ENCODE data around the gene MASP2.
"Not testable (repeated sequence)": the region's sequence is repeated elsewhere in the genome, so short reads cannot be mapped to it uniquely, and the experiment has no call there.

The MASP2 gene

DNA sequence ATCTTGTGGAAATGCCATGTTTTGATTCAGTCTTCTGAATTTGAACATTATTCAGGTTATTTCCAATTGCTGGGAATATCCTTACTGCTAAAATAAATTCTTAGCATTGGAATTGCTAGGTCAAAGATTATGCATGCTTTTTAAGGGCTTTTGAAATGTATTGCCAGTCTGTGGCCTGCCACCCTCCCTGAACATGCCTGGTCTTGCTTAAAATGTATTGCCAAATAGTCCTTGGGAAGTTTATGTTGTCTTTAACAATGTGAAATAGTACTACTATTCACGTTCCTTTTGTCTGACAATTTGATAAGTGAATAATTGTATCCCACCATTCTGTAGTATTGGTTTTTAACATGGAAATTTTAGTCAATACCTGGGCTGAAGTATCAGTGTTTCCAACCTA lies 21.0 kb downstream of the MASP2 start:
- no peak for TF ChIP-seq TAF1 (IDR thresholded peaks at IDR 0.05; ENCODE audit: borderline replicate concordance, low read depth, low read length)
- no peak for TF ChIP-seq POLR2AphosphoS5 (IDR thresholded peaks at IDR 0.05; ENCODE audit: low read depth, low read length)
- TF ChIP-seq POLR2A (IDR thresholded peaks at IDR 0.05; ENCODE audit: low read depth, low read length), result no peak
- FAIRE-seq (no peak), DNase-seq (ENCODE audit: insufficient read length) (no peak)

DNA sequence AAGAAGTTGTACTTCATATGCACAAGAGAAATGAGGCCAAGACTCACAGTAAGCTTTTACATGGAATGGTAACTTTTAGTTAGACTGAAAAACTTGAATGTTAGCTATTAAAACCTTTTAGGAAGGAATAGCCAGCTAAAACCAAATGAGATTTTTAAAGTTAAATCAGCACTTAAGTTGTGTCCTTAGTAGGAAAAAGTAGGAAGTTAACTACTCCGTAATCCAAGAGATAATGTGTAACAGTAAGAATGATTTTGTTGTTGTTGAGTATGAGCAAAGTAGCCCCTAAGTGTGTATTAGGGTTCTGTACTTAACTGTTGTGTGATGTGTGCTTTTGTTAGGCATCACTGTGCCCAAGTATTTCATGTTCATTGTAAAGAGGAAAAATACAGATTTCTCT lies 21.4 kb downstream of the MASP2 start:
- FAIRE-seq (no peak), DNase-seq (ENCODE audit: insufficient read length) (no peak)

GRCh38 chr1:11024874-11025203 lies 22.2 kb downstream of the MASP2 start:
- DNase-seq (ENCODE audit: insufficient read length) (no peak), FAIRE-seq (no peak)
- TF ChIP-seq TAF1 (IDR thresholded peaks at IDR 0.05; ENCODE audit: borderline replicate concordance, low read depth, low read length), result no peak
- no peak for TF ChIP-seq POLR2A (IDR thresholded peaks at IDR 0.05; ENCODE audit: low read depth, low read length)
- TF ChIP-seq POLR2AphosphoS5 (IDR thresholded peaks at IDR 0.05; ENCODE audit: low read depth, low read length), result no peak

More for the DNA sequence above, 21.4 kb downstream of the MASP2 start:
- TF ChIP-seq POLR2A (IDR thresholded peaks at IDR 0.05; ENCODE audit: low read depth, low read length), result no peak
- no peak for TF ChIP-seq TAF1 (IDR thresholded peaks at IDR 0.05; ENCODE audit: borderline replicate concordance, low read depth, low read length)
- no peak for TF ChIP-seq POLR2AphosphoS5 (IDR thresholded peaks at IDR 0.05; ENCODE audit: low read depth, low read length)

GRCh38 chr1:11024154-11024873 lies 22.7 kb downstream of the MASP2 start:
- FAIRE-seq (no peak), DNase-seq (ENCODE audit: insufficient read length) (no peak)
- TF ChIP-seq POLR2AphosphoS5 (IDR thresholded peaks at IDR 0.05; ENCODE audit: low read depth, low read length) (peak; percentile 23; the same call in 1 of the 2 replicates), TAF1 (IDR thresholded peaks at IDR 0.05; ENCODE audit: borderline replicate concordance, low read depth, low read length) (no peak), POLR2A (IDR thresholded peaks at IDR 0.05; ENCODE audit: low read depth, low read length) (0 out of 2 replicates have a peak, but pooled peaks have one; percentile 19)

DNA sequence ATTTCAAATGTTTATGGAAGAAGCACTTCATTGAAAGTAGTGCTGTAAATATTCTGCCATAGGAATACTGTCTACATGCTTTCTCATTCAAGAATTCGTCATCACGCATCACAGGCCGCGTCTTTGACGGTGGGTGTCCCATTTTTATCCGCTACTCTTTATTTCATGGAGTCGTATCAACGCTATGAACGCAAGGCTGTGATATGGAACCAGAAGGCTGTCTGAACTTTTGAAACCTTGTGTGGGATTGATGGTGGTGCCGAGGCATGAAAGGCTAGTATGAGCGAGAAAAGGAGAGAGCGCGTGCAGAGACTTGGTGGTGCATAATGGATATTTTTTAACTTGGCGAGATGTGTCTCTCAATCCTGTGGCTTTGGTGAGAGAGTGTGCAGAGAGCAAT lies 23.8 kb downstream of the MASP2 start:
- TF ChIP-seq TAF1 (IDR thresholded peaks at IDR 0.05; ENCODE audit: borderline replicate concordance, low read depth, low read length) (no peak), POLR2A (IDR thresholded peaks at IDR 0.05; ENCODE audit: low read depth, low read length) (0 out of 2 replicates have a peak, but pooled peaks have one; percentile 24), POLR2AphosphoS5 (IDR thresholded peaks at IDR 0.05; ENCODE audit: low read depth, low read length) (no peak)
- DNase-seq (ENCODE audit: insufficient read length), result no peak
- FAIRE-seq, result no peak

- no peak for TF ChIP-seq POLR2AphosphoS5 (IDR thresholded peaks at IDR 0.05; ENCODE audit: low read depth, low read length)
- TF ChIP-seq TAF1 (IDR thresholded peaks at IDR 0.05; ENCODE audit: borderline replicate concordance, low read depth, low read length), result no peak
- TF ChIP-seq POLR2A (IDR thresholded peaks at IDR 0.05; ENCODE audit: low read depth, low read length), result no peak
- no peak for FAIRE-seq
Observed at GRCh38 chr1:11019971-11020370, 27.1 kb downstream of the MASP2 start.

DNA sequence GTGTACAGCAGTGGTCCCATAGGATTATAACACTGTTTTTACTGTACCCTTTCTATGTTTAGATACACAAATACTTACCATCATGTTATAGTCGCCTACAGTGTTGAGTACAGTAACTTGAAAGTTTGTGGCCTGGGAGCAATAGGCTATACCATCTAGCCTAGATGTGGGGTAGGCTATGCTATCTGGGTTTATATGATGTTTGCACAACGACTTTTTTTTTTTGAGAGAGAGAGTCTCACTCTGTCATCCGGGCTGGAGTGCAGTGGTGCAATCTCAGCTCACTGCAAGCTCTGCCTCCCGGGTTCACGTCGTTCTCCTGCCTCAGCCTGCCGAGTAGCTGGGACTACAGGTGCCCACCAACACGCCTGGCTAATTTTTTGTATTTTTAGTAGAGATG lies 27.7 kb downstream of the MASP2 start:
- not testable (repeated sequence) for DNase-seq (ENCODE audit: insufficient read length); FAIRE-seq

More at GRCh38 chr1:11019971-11020370, 27.1 kb downstream of the MASP2 start:
- no peak for DNase-seq (ENCODE audit: insufficient read length)

GRCh38 chr1:11013160-11013531 lies 33.9 kb downstream of the MASP2 start:
- no peak for TF ChIP-seq TAF1 (IDR thresholded peaks at IDR 0.05; ENCODE audit: borderline replicate concordance, low read depth, low read length)
- 0 out of 2 replicates have a peak, but pooled peaks have one; percentile 12 for TF ChIP-seq POLR2AphosphoS5 (IDR thresholded peaks at IDR 0.05; ENCODE audit: low read depth, low read length)
- no peak for FAIRE-seq
- DNase-seq (ENCODE audit: insufficient read length), result no peak

DNA sequence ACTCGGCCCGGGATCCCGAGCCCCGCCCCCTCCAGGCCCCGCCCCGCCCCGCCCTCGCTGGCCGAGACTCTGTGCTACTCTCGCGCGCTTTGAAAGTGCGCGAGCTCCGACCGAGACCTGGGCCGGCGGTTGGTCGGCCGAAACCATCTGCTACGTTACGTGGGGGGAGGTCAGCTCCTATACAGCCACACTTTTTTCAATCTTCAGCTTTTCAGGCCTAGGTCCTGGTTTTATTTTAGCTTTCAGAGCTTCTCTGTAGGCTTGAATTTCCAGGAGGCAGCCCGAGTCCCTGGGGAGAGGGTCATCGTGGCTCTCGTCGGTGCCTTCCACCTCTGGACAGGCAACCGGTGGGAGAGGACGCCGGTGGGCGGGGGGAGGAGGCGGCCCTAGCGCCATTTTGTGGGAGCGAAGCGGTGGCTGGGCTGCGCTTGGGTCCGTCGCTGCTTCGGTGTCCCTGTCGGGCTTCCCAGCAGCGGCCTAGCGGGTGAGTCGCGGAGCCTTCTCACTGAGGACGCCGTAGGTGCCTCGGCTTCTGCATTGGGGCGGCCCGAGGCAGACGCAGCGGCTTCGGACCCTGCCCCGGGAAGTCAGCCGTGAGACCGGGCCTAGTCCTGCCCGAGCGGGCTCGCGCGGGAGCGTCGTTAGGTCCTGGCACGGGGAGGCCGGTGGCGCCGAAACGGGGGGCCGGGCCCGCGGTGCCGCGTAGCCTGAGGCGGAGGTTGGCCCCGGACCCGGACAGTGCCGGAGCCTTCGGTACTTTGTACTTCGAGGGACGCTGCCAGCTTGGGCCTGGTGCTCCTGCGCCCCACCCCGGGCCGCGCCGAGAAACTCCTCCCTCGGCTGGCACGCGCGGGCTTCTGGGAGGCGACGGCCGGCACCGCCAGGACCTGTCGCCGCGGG lies 34.5 kb downstream of the MASP2 start, which contains the start of gene TARDBP:
TSS of gene TARDBP (plus strand) at position 395 of the 900 bp plus-strand sequence. CDS start 1,074 bp downstream, outside the sequence.
- TF ChIP-seq TAF1 (IDR thresholded peaks at IDR 0.05; ENCODE audit: borderline replicate concordance, low read depth, low read length) (peak; percentile 97), POLR2AphosphoS5 (IDR thresholded peaks at IDR 0.05; ENCODE audit: low read depth, low read length) (peak; percentile 92), POLR2A (IDR thresholded peaks at IDR 0.05; ENCODE audit: low read depth, low read length) (peak; percentile 94)
- FAIRE-seq (peak; percentile 92), DNase-seq (ENCODE audit: insufficient read length) (peak; percentile 95)

- FAIRE-seq, result no peak
- TF ChIP-seq POLR2A (IDR thresholded peaks at IDR 0.05; ENCODE audit: low read depth, low read length), result no peak
- TF ChIP-seq TAF1 (IDR thresholded peaks at IDR 0.05; ENCODE audit: borderline replicate concordance, low read depth, low read length), result no peak
- TF ChIP-seq POLR2AphosphoS5 (IDR thresholded peaks at IDR 0.05; ENCODE audit: low read depth, low read length), result no peak
- DNase-seq (ENCODE audit: insufficient read length), result no peak
Observed at GRCh38 chr1:11000526-11000925, 46.5 kb downstream of the MASP2 start.

DNA sequence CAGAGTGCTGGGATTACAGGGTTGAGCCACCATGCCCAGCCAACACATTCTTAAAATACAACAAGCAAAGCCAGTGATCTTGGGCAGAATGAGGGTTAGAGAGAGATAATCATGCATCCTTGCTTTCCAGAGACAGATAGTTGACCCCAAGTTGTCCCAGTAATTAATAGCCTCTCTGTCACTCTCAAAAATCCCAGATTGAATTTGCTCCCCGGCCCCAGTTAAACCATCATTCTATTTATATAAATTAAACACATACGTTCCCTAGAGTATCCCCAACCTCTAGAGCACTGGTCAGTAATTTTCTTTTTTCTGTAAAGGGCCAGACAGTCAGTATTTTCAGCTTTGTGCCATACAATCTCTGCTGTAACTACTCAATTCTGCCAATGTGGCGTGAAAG lies 50.9 kb downstream of the MASP2 start:
- FAIRE-seq (no peak), DNase-seq (ENCODE audit: insufficient read length) (no peak)
- TF ChIP-seq POLR2A (IDR thresholded peaks at IDR 0.05; ENCODE audit: low read depth, low read length) (no peak), POLR2AphosphoS5 (IDR thresholded peaks at IDR 0.05; ENCODE audit: low read depth, low read length) (no peak), TAF1 (IDR thresholded peaks at IDR 0.05; ENCODE audit: borderline replicate concordance, low read depth, low read length) (no peak)

- TF ChIP-seq TAF1 (IDR thresholded peaks at IDR 0.05; ENCODE audit: borderline replicate concordance, low read depth, low read length), result no peak
- no peak for TF ChIP-seq POLR2AphosphoS5 (IDR thresholded peaks at IDR 0.05; ENCODE audit: low read depth, low read length)
- no peak for TF ChIP-seq POLR2A (IDR thresholded peaks at IDR 0.05; ENCODE audit: low read depth, low read length)
- DNase-seq (ENCODE audit: insufficient read length) (no peak), FAIRE-seq (no peak)
Observed at GRCh38 chr1:10992864-10993263, 54.2 kb downstream of the MASP2 start.

- DNase-seq (ENCODE audit: insufficient read length); FAIRE-seq: not testable (repeated sequence)
Observed at GRCh38 chr1:10992004-10992403, 55.0 kb downstream of the MASP2 start.
